ENCODE measurements around the gene RERE.
A peak's percentile ranks its signal among the peaks of the same experiment; 100 is the strongest.

The RERE gene

DNA sequence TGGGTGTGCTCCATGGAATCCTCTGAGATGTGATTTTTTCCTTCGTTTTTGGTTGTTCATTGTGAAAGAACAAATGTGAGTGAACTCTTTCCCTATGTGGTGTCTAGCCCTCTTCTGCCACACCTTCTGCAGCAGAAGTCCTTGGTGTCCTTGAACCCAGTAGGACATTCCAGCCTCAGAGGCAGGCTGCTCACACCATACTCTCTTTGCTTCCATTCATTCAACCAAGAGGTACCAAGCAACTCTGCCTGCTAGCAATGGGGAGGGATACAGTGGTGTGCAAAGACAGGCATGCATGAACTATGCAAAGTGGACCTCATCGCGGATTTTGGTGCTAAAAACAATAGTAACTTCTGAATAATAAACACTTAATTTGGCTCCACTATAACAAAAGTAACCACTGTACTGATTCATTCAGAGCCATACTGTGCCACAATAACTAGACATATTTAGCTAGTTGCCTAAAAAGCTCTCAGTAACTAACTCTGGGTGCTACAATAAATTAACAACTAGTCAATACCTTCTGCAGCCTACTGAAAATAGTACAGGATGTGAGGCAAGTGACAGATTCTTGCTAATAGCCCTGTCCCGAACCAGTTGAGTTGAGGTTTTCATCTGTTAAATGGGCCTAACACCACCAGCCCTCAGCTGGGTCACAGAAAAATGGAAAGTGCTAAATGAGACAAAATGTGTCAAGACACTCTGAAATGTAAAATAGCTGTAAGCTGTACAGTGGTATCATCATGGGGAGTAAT lies 344.1 kb downstream of the RERE start:
- H3K4me3 ChIP-seq (ENCODE audit: low read depth, low read length): no peak overlapping the region
- DNase-seq (ENCODE audit: low read depth): no peak
- TF ChIP-seq, protein P1, sequence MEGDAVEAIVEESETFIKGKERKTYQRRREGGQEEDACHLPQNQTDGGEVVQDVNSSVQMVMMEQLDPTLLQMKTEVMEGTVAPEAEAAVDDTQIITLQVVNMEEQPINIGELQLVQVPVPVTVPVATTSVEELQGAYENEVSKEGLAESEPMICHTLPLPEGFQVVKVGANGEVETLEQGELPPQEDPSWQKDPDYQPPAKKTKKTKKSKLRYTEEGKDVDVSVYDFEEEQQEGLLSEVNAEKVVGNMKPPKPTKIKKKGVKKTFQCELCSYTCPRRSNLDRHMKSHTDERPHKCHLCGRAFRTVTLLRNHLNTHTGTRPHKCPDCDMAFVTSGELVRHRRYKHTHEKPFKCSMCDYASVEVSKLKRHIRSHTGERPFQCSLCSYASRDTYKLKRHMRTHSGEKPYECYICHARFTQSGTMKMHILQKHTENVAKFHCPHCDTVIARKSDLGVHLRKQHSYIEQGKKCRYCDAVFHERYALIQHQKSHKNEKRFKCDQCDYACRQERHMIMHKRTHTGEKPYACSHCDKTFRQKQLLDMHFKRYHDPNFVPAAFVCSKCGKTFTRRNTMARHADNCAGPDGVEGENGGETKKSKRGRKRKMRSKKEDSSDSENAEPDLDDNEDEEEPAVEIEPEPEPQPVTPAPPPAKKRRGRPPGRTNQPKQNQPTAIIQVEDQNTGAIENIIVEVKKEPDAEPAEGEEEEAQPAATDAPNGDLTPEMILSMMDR (IDR thresholded peaks at IDR 0.05; ENCODE audit: control insufficient read depth, extremely low read depth, insufficient read depth): no peak

DNA sequence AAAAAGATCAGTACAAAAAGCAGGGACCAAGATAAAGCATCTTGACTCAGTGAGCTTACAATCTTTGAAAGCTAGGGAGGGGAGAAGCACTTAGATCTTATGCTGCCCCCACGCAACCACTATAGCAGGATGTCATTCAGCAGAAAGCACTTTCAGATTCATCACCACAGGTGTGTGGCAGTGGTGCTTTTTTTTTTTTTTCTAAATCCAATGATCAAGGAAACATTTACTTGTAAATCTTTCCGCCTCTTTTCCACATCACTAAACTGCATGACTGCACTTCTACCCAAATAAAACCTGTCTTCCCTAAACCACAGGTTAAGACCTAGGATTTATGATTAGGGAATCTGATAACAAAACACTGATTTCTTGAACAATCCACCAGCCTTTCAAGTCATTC lies 344.8 kb downstream of the RERE start:
- H3K4me3 ChIP-seq (ENCODE audit: low read depth, low read length): no peak overlapping the region
- TF ChIP-seq, protein P1 (IDR thresholded peaks at IDR 0.05; ENCODE audit: control insufficient read depth, extremely low read depth, insufficient read depth): no peak
- no peak for DNase-seq (ENCODE audit: low read depth)

DNA sequence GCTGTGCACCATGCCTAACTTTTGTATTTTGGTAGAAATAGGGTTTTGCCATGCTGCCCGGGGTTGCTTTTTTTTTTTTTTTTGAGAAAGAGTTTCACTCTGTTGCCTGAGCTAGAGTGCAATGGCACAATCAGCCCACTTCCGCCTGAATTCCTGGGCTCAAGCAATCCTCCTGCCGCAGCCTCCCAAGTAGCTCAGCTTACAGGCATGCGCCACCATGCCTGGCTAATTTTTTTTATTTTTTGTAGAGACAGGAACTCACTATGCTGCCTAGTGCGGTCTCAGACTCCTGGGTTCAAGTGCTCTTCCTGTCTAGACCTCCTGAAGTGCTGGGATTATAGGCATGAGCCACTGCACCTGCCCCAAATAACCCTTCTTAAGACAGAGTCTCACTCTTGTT lies 346.0 kb downstream of the RERE start:
- DNase-seq (ENCODE audit: low read depth): no peak
- TF ChIP-seq, protein P1 (IDR thresholded peaks at IDR 0.05; ENCODE audit: control insufficient read depth, extremely low read depth, insufficient read depth): no peak
- no peak overlapping the region for H3K4me3 ChIP-seq (ENCODE audit: low read depth, low read length)

DNA sequence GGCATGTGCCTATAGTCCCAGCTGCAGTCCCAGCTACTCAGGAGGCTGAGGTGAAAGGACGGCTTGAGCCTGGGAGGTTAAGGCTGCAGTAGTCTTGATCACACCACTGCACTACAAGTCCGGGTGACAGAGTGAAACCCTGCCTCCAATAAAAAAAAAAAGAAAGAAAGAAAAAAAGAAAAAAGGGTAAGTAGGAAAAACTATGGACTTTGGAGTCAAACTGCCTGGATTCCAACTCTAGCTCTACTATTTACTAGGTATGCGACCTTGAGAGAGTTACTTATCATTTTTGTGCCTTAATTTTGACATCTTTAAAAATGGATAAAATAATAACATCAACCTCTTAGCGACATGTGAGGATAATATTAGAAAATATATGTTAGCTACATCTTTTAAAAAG lies 348.7 kb downstream of the RERE start:
- H3K4me3 ChIP-seq (ENCODE audit: low read depth, low read length): no peak overlapping the region
- no peak for DNase-seq (ENCODE audit: low read depth)
- TF ChIP-seq, protein P1 (IDR thresholded peaks at IDR 0.05; ENCODE audit: control insufficient read depth, extremely low read depth, insufficient read depth): no peak

DNA sequence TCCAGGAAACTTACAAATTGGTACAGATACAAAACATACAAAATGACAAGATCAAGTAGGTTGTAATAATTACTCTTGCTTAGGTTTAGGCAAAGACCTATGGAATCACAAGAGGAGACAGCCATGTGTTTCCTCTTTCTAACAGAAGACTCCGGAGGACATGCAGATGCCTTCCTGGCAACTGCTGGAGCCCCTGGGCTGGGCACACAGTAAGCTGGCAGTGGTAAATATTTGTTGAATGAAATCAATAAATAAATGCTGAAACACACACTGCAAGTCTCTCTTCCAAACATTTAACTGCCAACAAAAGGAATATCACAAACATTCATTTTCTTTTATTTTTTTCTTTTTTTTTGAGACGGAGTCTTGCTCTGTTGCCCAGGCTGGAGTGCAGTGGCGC lies 350.1 kb downstream of the RERE start:
- no peak overlapping the region for H3K4me3 ChIP-seq (ENCODE audit: low read depth, low read length)
- TF ChIP-seq, protein P1 (IDR thresholded peaks at IDR 0.05; ENCODE audit: control insufficient read depth, extremely low read depth, insufficient read depth): no peak
- no peak for DNase-seq (ENCODE audit: low read depth)

DNA sequence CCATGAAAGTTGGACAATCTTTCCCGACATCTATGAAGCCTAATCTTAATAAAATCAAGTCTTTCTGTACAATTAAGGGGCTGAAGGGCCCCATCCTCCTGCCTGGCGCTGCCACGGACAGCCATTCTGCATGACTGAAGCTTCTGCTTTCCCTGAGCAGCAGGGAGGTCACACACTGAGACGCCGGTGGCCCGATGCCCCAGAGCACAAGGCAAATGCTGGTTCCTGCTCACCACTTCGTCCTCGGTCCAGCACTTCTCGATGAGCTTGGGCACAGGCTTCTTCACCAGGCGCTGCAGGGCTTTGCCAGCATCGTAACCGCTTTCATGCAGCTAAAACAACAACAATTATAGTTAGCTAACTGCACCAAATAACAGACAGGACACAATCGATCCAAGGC lies 351.7 kb downstream of the RERE start:
- no peak for DNase-seq (ENCODE audit: low read depth)
- H3K4me3 ChIP-seq (ENCODE audit: low read depth, low read length): no peak overlapping the region
- TF ChIP-seq, protein P1 (IDR thresholded peaks at IDR 0.05; ENCODE audit: control insufficient read depth, extremely low read depth, insufficient read depth): no peak

DNA sequence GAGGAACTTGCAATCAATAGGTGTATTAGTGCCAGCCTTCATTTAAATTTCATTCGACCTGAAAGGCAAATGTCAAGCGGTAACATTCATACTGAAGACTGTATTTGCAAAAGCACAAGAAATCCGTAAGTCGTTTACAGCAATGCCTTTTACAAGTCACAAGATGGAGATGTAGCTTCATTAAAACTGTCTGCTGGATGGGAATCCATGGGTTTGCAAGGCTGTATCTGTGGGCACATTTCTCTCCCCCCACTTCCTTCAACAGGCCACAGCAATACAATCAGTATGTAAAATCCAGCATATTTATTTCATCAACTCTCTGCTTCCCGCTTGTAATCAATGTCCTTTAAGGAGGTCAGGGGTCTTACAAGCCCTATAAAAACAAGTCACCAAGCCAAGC lies 352.4 kb downstream of the RERE start:
- H3K4me3 ChIP-seq (ENCODE audit: low read depth, low read length): no peak overlapping the region
- no peak for DNase-seq (ENCODE audit: low read depth)
- TF ChIP-seq, protein P1 (IDR thresholded peaks at IDR 0.05; ENCODE audit: control insufficient read depth, extremely low read depth, insufficient read depth): peak; percentile 25; the same call in 1 of the 2 replicates
